ENCODE data around the gene POLE4. TPM values are rescaled to one million over a fixed set of nuclear protein-coding genes. Genes with fewer than 3 reads are reported as not detected.

Gene POLE4
- 10 to 100 TPM in 1 of 2 donors, 1 to 10 TPM in 1; 6.5 to 13.6 TPM for total RNA-seq
- 100 to 1,000 TPM in 1 of 2 donors, 10 to 100 TPM in 1; 34.2 to 115 TPM for polyA plus RNA-seq

GRCh38 chr2:74958274-74959105, at the start of gene POLE4:
POLE4 (plus strand) TSS chr2:74958643; CDS start chr2:74958680, 37 bp downstream.
- H3K27me3 ChIP-seq (ENCODE audit: control insufficient read depth in 4 of 4, insufficient read depth in 4 of 4, low read length in 3 of 4), result no peaks in the 10 kb centered on the region
- H3K9ac ChIP-seq (ENCODE audit: low read depth in 1 of 2, low read length in 2 of 2), result peak within 1 kb of the TSS in 1 of 2 donors; percentile 32
- H3K36me3 ChIP-seq (ENCODE audit: control insufficient read depth in 4 of 4, insufficient read depth in 3 of 4, low read depth in 1 of 4, low read length in 3 of 4), result peaks cover 0 to 2% (median under 1%) of the 10 kb centered on the region in 4 donors

GRCh38 chr2:74908748-74909444, 49.5 kb upstream of the POLE4 start:
- TF ChIP-seq REST (IDR thresholded peaks at IDR 0.05), result no peak
- no peak for TF ChIP-seq CTCF (IDR thresholded peaks at IDR 0.05; ENCODE audit: low read depth, low read length, missing input control)
- TF ChIP-seq FOXA1 (IDR thresholded peaks at IDR 0.05), result no peak
- TF ChIP-seq FOXA2 (IDR thresholded peaks at IDR 0.05), result no peak
- TF ChIP-seq MAX (IDR thresholded peaks at IDR 0.05), result no peak
- no peak for TF ChIP-seq EGR1 (IDR thresholded peaks at IDR 0.05; ENCODE audit: low read depth in 2 of 2)
- TF ChIP-seq JUND (IDR thresholded peaks at IDR 0.05), result no peak
- no peak for TF ChIP-seq YY1 (IDR thresholded peaks at IDR 0.05)
- no peak for TF ChIP-seq HNF4A (conservative IDR thresholded peaks at IDR 0.05)
- no peak for TF ChIP-seq TAF1 (conservative IDR thresholded peaks at IDR 0.05)
- no peak for TF ChIP-seq NR2F2 (IDR thresholded peaks at IDR 0.05)
- TF ChIP-seq SP1 (IDR thresholded peaks at IDR 0.05), result no peak
- no peak for TF ChIP-seq RAD21 (IDR thresholded peaks at IDR 0.05)
- TF ChIP-seq GABPA (IDR thresholded peaks at IDR 0.05 in 1 of 2, conservative IDR thresholded peaks at IDR 0.05 in 1 of 2), result no peak
- TF ChIP-seq ZBTB33 (IDR thresholded peaks at IDR 0.05), result no peak
- TF ChIP-seq RXRA (IDR thresholded peaks at IDR 0.05), result no peak
- TF ChIP-seq HNF4G (IDR thresholded peaks at IDR 0.05), result no peak
- TF ChIP-seq ATF3 (IDR thresholded peaks at IDR 0.05), result no peak
- Histone ChIP-seq H3K9me3 (ENCODE audit: control insufficient read depth in 4 of 4, low read length in 3 of 4) (no peaks in the 10 kb centered on the region), H3K9ac (ENCODE audit: low read depth in 1 of 2, low read length in 2 of 2) (no peak overlapping the region), H3K4me1 (ENCODE audit: control insufficient read depth in 4 of 4, insufficient read depth in 4 of 4, low read length in 3 of 4) (peaks cover 0 to 1% (median 0%) of the 10 kb centered on the region in 4 donors), H3K4me3 (ENCODE audit: low read depth in 1 of 3, low read length in 3 of 3) (no peak overlapping the region), H3K27me3 (ENCODE audit: control insufficient read depth in 4 of 4, insufficient read depth in 4 of 4, low read length in 3 of 4) (peaks cover 0 to 4% (median 1%) of the 10 kb centered on the region in 4 donors), H3K27ac (ENCODE audit: low read depth in 1 of 2, low read length in 2 of 2) (no peak overlapping the region), H3K36me3 (ENCODE audit: control insufficient read depth in 4 of 4, insufficient read depth in 3 of 4, low read depth in 1 of 4, low read length in 3 of 4) (no peaks in the 10 kb centered on the region)
- DNase-seq (ENCODE audit: low spot score), result no peak
- 35% methylated on average over 31 of the region's 31 CpGs for whole genome bisulfite sequencing

More at GRCh38 chr2:74958274-74959105, at the start of gene POLE4:
- Histone ChIP-seq H3K4me3 (ENCODE audit: low read depth in 1 of 3, low read length in 3 of 3) (peak within 1 kb of the TSS; percentile 79 to 90 (median 89)), H3K9me3 (ENCODE audit: control insufficient read depth in 4 of 4, low read length in 3 of 4) (no peaks in the 10 kb centered on the region), H3K4me1 (ENCODE audit: control insufficient read depth in 4 of 4, insufficient read depth in 4 of 4, low read length in 3 of 4) (peaks cover 3 to 11% (median 7%) of the 10 kb centered on the region in 4 donors), H3K27ac (ENCODE audit: low read depth in 1 of 2, low read length in 2 of 2) (peak within 1 kb of the TSS; percentile 97)
- under 1% methylated on average over 81 of the region's 81 CpGs for WGBS
- TF ChIP-seq YY1 (IDR thresholded peaks at IDR 0.05), result peak; percentile 94
- TF ChIP-seq MAX (IDR thresholded peaks at IDR 0.05), result peak; percentile 76
- TF ChIP-seq TAF1 (conservative IDR thresholded peaks at IDR 0.05), result no peak
- TF ChIP-seq GABPA (IDR thresholded peaks at IDR 0.05 in 1 of 2, conservative IDR thresholded peaks at IDR 0.05 in 1 of 2), result peak in 1 of 2 donors; percentile 29
- no peak for TF ChIP-seq HNF4A (conservative IDR thresholded peaks at IDR 0.05)
- TF ChIP-seq RXRA (IDR thresholded peaks at IDR 0.05), result no peak
- TF ChIP-seq ATF3 (IDR thresholded peaks at IDR 0.05), result no peak
- peak; percentile 87 for DNase-seq (ENCODE audit: low spot score)

Data from liver (tissue), 9 donors.